Heart right ventricle (tissue), 16 donors: ENCODE results near the gene MICAL2. TPM values are rescaled to one million over a fixed set of nuclear protein-coding genes. Genes with fewer than 3 reads are reported as not detected.

Experiments
- ATAC-seq, 8 donors: fragments of 200-7000 bp; cut with Tn5 transposase; one replicate each; pipeline ENCODE4 v1.9.1; 2020; ENCODE audit warnings: mild to moderate bottlenecking in 8 of 8, moderate library complexity in 8 of 8, moderate number of reproducible peaks in 1 of 8
- DNase-seq, 2 donors: peaks; one replicate each; pipeline ENCODE4 v3.0.0-alpha.2; 2020
- H3K27ac ChIP-seq, 10 donors: fragments of 200-600 bp; sonication (generic) in 2 of 10; one replicate each; pipeline versions ENCODE4 v1.5.0 to v1.8.0; 2020 to 2022; ENCODE audit warnings: mild to moderate bottlenecking in 3 of 10
- H3K27me3 ChIP-seq, 7 donors: fragments of 200-600 bp; one replicate each; pipeline ENCODE4 v1.8.0; 2021 to 2022; ENCODE audit warnings: mild to moderate bottlenecking in 2 of 7
- H3K36me3 ChIP-seq, 9 donors: fragments of 200-600 bp; sonication (generic) in 1 of 9; one replicate each; pipeline versions ENCODE4 v1.5.0 to v1.8.0; 2020 to 2022; ENCODE audit warnings: mild to moderate bottlenecking in 2 of 9
- H3K4me1 ChIP-seq, 9 donors: fragments of 200-600 bp; sonication (generic) in 1 of 9; one replicate each; pipeline versions ENCODE4 v1.5.0 to v1.8.0; 2020 to 2022; ENCODE audit warnings: mild to moderate bottlenecking in 4 of 9
- H3K4me3 ChIP-seq, 10 donors: fragments of 200-600 bp; sonication (generic) in 2 of 10; one replicate each; pipeline versions ENCODE4 v1.5.0 to v1.8.0; 2020 to 2022; ENCODE audit warnings: mild to moderate bottlenecking in 7 of 10, moderate library complexity in 2 of 10
- H3K9me3 ChIP-seq, 11 donors: fragments of 200-600 bp in 10 of 11; sonication (generic) in 2 of 11; one replicate each; pipeline versions ENCODE4 v1.5.0 to v1.8.0; 2013 to 2022; ENCODE audit warnings: mild to moderate bottlenecking in 2 of 11, control low read depth in 1 of 11, moderate library complexity in 1 of 11
- CTCF ChIP-seq, 9 donors: fragments of 200-600 bp; sonication (generic) in 2 of 9; IDR thresholded peaks; one replicate each; pipeline versions ENCODE4 v1.5.0 to v1.8.0; 2021 to 2022; ENCODE audit warnings: antibody characterized with exemption in 9 of 9, mild to moderate bottlenecking in 5 of 9, moderate library complexity in 1 of 9
- WGBS, 2 donors: extraction: QIAGEN DNeasy Blood & Tissue Kit; methylation state at CpG; one replicate each; pipeline ENCODE4 v1.1.7; 2013; ENCODE audit warnings: inconsistent platforms in 1 of 2; 5-methylcytosine and 5-hydroxymethylcytosine counted together
- intact Hi-C, 10 donors: fragments of 100-400 bp; cut with DNase I; formaldehyde crosslinking; loops; one replicate each; pipeline versions ENCODE4 v1.11.1 to v1.14.2; 2022
- polyA plus RNA-seq, 2 donors: library from polyadenylated mRNA; stranded (reverse); fragments of 200-250 nt; gene quantifications; one replicate each; pipeline ENCODE4 v1.2.3, GENCODE V29; 2013
- total RNA-seq, 10 donors: library from RNA; stranded (reverse); fragmentation: NEBNext Ultra II Directional in 3 of 10; extraction: Animal tissue kit (Norgen Biotek cat#: 25700) in 3 of 10; gene quantifications; one replicate each; pipeline versions ENCODE4 v1.2.1 to v1.2.4, GENCODE V29; 2021 to 2023
- donor health status: Arrhythmogenic right ventricular cardiomyopathy.
- donor health status: ischemic (EF 13 %, LVEDD 7.1; RV severe dilation, severe dysfunction).
- donor health status: healthy with polysubstance abuse.
- donor health status: DM: no; HTN: yes; CAD: no.
- donor health status: DM: no; HTN: no; CAD: no.
- donor health status: ischemic (EF 25% LVEDD 6.9; RV normal size, moderate dysfunction).
- donor health status: ischemic (EF 25% LVEDD 5.7; RV mildly dilated, moderate dysfunction).
- donor health status: healthy.
- donor health status: DM: yes; HTN: yes; CAD: no.
- donor health status: Ischemic cardiomyopathy.
- donor health status: ischemic (EF 35%, LVEDD 5.7; RV mildly dilated, moderate dysfunction).
- donor health status: nonischemic (EF 11% LVEDD 7.7; RV severe dilation, severe dysfunction).
- donor health status: DM: yes; HTN: yes; CAD: no.
- donor health status: PGD.
- donor health status: ischemic (EF 29% LVEDD 5.4; RV normal size, mild dysfunction).
- donor health status: nonischemic (EF 23%, LVEDD 6.1; RV moderate dilation, normal function).

MICAL2 gene
- total and polyA plus RNA-seq, 12 donors, result 32.5 to 95.7 (median 70.5) TPM

GRCh38 chr11:12188548-12189317, 78.3 kb downstream of the MICAL2 start:
- H3K4me3 ChIP-seq, result no peak overlapping the region
- H3K36me3 ChIP-seq, result peaks cover 0 to 14% (median 0%) of the 10 kb centered on the region in 9 donors
- H3K9me3 ChIP-seq, result no peaks in the 10 kb centered on the region
- TF ChIP-seq CTCF (IDR thresholded peaks at IDR 0.05), result no peak
- no peak for ATAC-seq
- H3K27ac ChIP-seq, result peak overlapping the region in 1 of 10 donors; percentile 47
- H3K27me3 ChIP-seq, result no peaks in the 10 kb centered on the region
- 88 to 92% methylated on average over 3 of the region's 3 CpGs for WGBS, 2 donors
- H3K4me1 ChIP-seq, result peaks cover 5 to 63% (median 47%) of the 10 kb centered on the region in 9 donors
- no peak for DNase-seq
- intact Hi-C loops, result loop anchor here in 1 of 10 donors (10.0 kb wide), 1 partner anchor 46 kb away; no protein-coding TSS in a partner anchor

GRCh38 chr11:12189543-12190235, 79.3 kb downstream of the MICAL2 start:
- H3K9me3 ChIP-seq, result no peaks in the 10 kb centered on the region
- ATAC-seq (no peak), DNase-seq (no peak)
- peaks cover 0 to 14% (median 0%) of the 10 kb centered on the region in 9 donors for H3K36me3 ChIP-seq
- no peaks in the 10 kb centered on the region for H3K27me3 ChIP-seq
- peak in 2 of 9 donors; percentile 14 to 19 for TF ChIP-seq CTCF (IDR thresholded peaks at IDR 0.05)
- H3K27ac ChIP-seq, result peak overlapping the region in 1 of 10 donors; percentile 47
- peaks cover 0 to 63% (median 45%) of the 10 kb centered on the region in 9 donors for H3K4me1 ChIP-seq
- WGBS, 2 donors, result 78 to 85% methylated on average over 8 of the region's 8 CpGs
- intact Hi-C loops, result loop anchor here in 1 of 10 donors (10.0 kb wide), 1 partner anchor 45 kb away; no protein-coding TSS in a partner anchor
- H3K4me3 ChIP-seq, result no peak overlapping the region

- intact Hi-C loops, result no loop called here
- Histone ChIP-seq H3K4me3 (no peak overlapping the region), H3K4me1 (peaks cover 0 to 59% (median 42%) of the 10 kb centered on the region in 9 donors), H3K9me3 (no peaks in the 10 kb centered on the region), H3K27me3 (no peaks in the 10 kb centered on the region), H3K36me3 (peaks cover 0 to 14% (median 0%) of the 10 kb centered on the region in 9 donors), H3K27ac (no peak overlapping the region)
- TF ChIP-seq CTCF (IDR thresholded peaks at IDR 0.05), result no peak
- ATAC-seq (no peak), DNase-seq (no peak)
Measured at GRCh38 chr11:12190511-12190910, 80.1 kb downstream of the MICAL2 start.

GRCh38 chr11:12192794-12193514, 82.6 kb downstream of the MICAL2 start:
- Histone ChIP-seq H3K36me3 (peaks cover 0 to 14% (median 0%) of the 10 kb centered on the region in 9 donors), H3K9me3 (no peaks in the 10 kb centered on the region), H3K4me1 (peaks cover 0 to 51% (median 30%) of the 10 kb centered on the region in 9 donors), H3K4me3 (no peak overlapping the region), H3K27ac (no peak overlapping the region), H3K27me3 (no peaks in the 10 kb centered on the region)
- ATAC-seq, result peak in 6 of 8 donors; percentile 10 to 57 (median 22)
- TF ChIP-seq CTCF (IDR thresholded peaks at IDR 0.05), result no peak
- WGBS, 2 donors, result 79 to 81% methylated on average over 8 of the region's 8 CpGs
- DNase-seq, result no peak
- intact Hi-C loops, result no loop called here
